ENCODE data around the gene FSIP1.

DNA sequence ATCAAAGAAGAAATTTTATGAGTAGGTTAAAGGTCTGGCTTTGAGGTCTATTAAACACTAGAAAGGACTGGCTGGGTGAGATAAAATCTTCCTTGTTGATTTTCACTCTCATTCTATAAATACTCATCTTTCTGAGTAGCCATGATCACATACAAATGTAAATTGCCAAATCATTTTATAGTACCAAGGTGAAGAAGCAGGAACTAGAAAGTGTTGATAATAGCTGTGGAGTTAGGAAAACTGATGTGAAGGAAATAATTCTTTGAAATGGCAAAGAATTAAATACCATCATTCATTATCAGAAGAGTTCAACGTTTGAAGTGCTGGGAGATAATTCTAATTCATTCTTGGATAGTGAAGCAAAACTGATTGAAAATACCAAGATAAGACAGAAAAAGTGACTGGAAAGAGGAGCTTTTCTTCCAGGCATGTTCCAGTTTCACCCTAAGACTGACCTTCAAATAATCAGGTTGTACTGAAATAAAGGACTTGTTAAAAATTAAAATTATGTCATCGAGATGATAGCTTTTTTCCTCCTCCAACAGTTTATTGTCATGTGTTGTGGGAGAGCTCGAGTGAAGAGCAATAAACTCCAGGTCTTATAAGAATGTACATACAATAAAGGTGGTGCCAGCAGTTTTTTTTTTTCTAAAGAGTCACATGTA, 184.3 kb downstream of the FSIP1 start:
- TF ChIP-seq, protein P1, sequence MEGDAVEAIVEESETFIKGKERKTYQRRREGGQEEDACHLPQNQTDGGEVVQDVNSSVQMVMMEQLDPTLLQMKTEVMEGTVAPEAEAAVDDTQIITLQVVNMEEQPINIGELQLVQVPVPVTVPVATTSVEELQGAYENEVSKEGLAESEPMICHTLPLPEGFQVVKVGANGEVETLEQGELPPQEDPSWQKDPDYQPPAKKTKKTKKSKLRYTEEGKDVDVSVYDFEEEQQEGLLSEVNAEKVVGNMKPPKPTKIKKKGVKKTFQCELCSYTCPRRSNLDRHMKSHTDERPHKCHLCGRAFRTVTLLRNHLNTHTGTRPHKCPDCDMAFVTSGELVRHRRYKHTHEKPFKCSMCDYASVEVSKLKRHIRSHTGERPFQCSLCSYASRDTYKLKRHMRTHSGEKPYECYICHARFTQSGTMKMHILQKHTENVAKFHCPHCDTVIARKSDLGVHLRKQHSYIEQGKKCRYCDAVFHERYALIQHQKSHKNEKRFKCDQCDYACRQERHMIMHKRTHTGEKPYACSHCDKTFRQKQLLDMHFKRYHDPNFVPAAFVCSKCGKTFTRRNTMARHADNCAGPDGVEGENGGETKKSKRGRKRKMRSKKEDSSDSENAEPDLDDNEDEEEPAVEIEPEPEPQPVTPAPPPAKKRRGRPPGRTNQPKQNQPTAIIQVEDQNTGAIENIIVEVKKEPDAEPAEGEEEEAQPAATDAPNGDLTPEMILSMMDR (IDR thresholded peaks at IDR 0.05): no peak
- TF ChIP-seq POLR2A (IDR thresholded peaks at IDR 0.05): no peak

All from upper lobe of left lung (tissue), 4 donors.